Stimulated activated CD8-positive, alpha-beta memory T cell treated with anti-CD3 and anti-CD28 coated beads, Interleukin-15, amount 100 ng/mL, for 48 hours (primary cell): ENCODE measurements around the gene MLPH.

Experiments
- DNase-seq, 2 donors: peaks; one replicate each; pipeline ENCODE4 v3.0.0-alpha.2; 2020; ENCODE audit warnings: low read depth in 2 of 2

Gene MLPH

GRCh38 chr2:237480556-237480955 lies 6.5 kb upstream of the MLPH start:
- DNase-seq = no peak

- DNase-seq = no peak
Observed at GRCh38 chr2:237480988-237481525, 6.0 kb upstream of the MLPH start.

GRCh38 chr2:237482485-237482884 lies 4.6 kb upstream of the MLPH start:
- DNase-seq = no peak

- no peak for DNase-seq
Observed at GRCh38 chr2:237483018-237483731, 3.9 kb upstream of the MLPH start.

- DNase-seq = no peak
Observed at GRCh38 chr2:237485304-237485703, 1.7 kb upstream of the MLPH start.

GRCh38 chr2:237485844-237486243 lies 1.2 kb upstream of the MLPH start:
- no peak for DNase-seq

GRCh38 chr2:237486334-237486818 lies 675 bp upstream of the MLPH start:
- DNase-seq = no peak

- DNase-seq = no peak
Observed at GRCh38 chr2:237487496-237487895, 445 bp downstream of the MLPH start.

- DNase-seq = no peak
Observed at GRCh38 chr2:237488295-237488694, 1.2 kb downstream of the MLPH start.

- DNase-seq = no peak
Observed at GRCh38 chr2:237488901-237489860, 2.1 kb downstream of the MLPH start.

GRCh38 chr2:237490009-237490711 lies 3.1 kb downstream of the MLPH start:
- DNase-seq = no peak

- no peak for DNase-seq
Observed at GRCh38 chr2:237490795-237491194, 3.7 kb downstream of the MLPH start.

- no peak for DNase-seq
Observed at GRCh38 chr2:237491515-237492118, 4.6 kb downstream of the MLPH start.

- no peak for DNase-seq
Observed at GRCh38 chr2:237492137-237492890, 5.3 kb downstream of the MLPH start.

- DNase-seq = no peak
Observed at GRCh38 chr2:237494066-237494465, 7.0 kb downstream of the MLPH start.

GRCh38 chr2:237495521-237496117 lies 8.6 kb downstream of the MLPH start:
- no peak for DNase-seq

- DNase-seq = no peak
Observed at GRCh38 chr2:237496428-237496827, 9.4 kb downstream of the MLPH start.

- no peak for DNase-seq
Observed at GRCh38 chr2:237497009-237497837, 10.2 kb downstream of the MLPH start.

- DNase-seq = no peak
Observed at GRCh38 chr2:237497838-237498186, 10.8 kb downstream of the MLPH start.
